Body of pancreas (tissue), 4 donors: ENCODE measurements around the gene GGT6. TPM values are rescaled to one million over a fixed set of nuclear protein-coding genes. Genes with fewer than 3 reads are reported as not detected.

Experiments
- ATAC-seq: fragments of 150-250 bp; one replicate; pipeline ENCODE4 v1.9.1; 2016
- DNase-seq, 4 donors: peaks; one replicate each; pipeline ENCODE4 v3.0.0-alpha.2; 2019
- H3K27ac ChIP-seq, 4 donors: fragments of 200-600 bp; sonication (generic); 1 replicate in 3 of 4; 2 replicates in 1 of 4; pipeline versions ENCODE4 v1.5.1 to v1.6.1; 2016 to 2019; ENCODE audit warnings: mild to moderate bottlenecking in 1 of 4, mixed read lengths in 1 of 4, moderate library complexity in 1 of 4
- H3K27me3 ChIP-seq, 2 donors: fragments of 200-600 bp; sonication (generic); one replicate each; pipeline ENCODE4 v1.6.0; 2016; ENCODE audit warnings: mild to moderate bottlenecking in 1 of 2
- H3K36me3 ChIP-seq, 2 donors: fragments of 200-600 bp; sonication (generic); replicated peaks in 1 of 2; 2 replicates each; pipeline ENCODE4 v1.5.1; 2016; ENCODE audit warnings: low read depth in 2 of 2; ENCODE audit not compliant: insufficient read depth in 1 of 2
- H3K4me1 ChIP-seq: fragments of 200-600 bp; sonication (generic); one replicate; pipeline ENCODE4 v1.6.0; 2016
- H3K4me3 ChIP-seq, 2 donors: fragments of 200-600 bp; sonication (generic); 1 replicate in 1 of 2; 2 replicates in 1 of 2; pipeline ENCODE4 v1.5.1; 2016 to 2019
- H3K9me3 ChIP-seq, 3 donors: fragments of 200-600 bp; sonication (generic); 1 replicate in 2 of 3; 2 replicates in 1 of 3; pipeline ENCODE4 v1.5.1; 2016
- POLR2A ChIP-seq, 3 donors: fragments of 450-650 bp; IDR thresholded peaks; one replicate each; pipeline ENCODE4 v1.6.1; 2016; ENCODE audit warnings: antibody characterized with exemption in 3 of 3, mild to moderate bottlenecking in 2 of 3
- WGBS, 2 donors: methylation state at CpG; one replicate each; pipeline ENCODE4 v1.1.5; 2017; 5-methylcytosine and 5-hydroxymethylcytosine counted together
- intact Hi-C: fragments of 100-400 bp; cut with DNase I; formaldehyde crosslinking; loops from one replicate; pipeline ENCODE4 v1.15.1; 2023
- total RNA-seq, 2 donors: library from RNA; depleted of rRNA; stranded (reverse); fragments of >200 nt; gene quantifications; one replicate each; pipeline ENCODE4 v1.1.0, GENCODE V29; 2016
- TF ChIP-seq, protein P1 (sequence below), 7 experiments: fragments of 450-650 bp in 4 of 7; fragments of 200-600 bp in 3 of 7; sonication (generic) in 3 of 7; IDR thresholded peaks; one replicate each; pipeline ENCODE4 v1.5.1; 2016 to 2019; ENCODE audit warnings: antibody characterized with exemption in 7 of 7

Gene GGT6
- total RNA-seq, 2 donors from 2014 or later: 29.3 to 85.7 TPM

DNA sequence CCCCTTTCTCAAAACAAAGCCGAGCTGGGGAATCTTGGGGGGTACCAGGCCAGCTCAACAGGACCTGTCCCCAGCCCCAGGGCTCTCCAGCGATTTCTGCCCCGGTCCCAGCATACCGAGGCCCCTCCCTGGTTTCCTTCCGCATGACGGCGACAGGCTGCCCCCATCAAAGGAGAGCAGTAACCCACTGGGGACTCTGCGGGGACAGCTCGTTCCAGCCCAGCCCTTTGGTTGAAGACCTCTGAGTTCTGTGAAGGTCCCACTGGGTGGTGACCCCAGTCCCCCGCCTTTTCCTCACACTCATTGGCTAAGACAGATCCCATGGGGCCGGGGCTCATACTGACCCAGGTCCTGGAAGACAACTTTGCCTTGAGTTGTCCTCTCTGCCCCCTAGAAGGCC, 28.0 kb upstream of the GGT6 start:
- DNase-seq: no peak
- no peak overlapping the region for H3K4me3 ChIP-seq

DNA sequence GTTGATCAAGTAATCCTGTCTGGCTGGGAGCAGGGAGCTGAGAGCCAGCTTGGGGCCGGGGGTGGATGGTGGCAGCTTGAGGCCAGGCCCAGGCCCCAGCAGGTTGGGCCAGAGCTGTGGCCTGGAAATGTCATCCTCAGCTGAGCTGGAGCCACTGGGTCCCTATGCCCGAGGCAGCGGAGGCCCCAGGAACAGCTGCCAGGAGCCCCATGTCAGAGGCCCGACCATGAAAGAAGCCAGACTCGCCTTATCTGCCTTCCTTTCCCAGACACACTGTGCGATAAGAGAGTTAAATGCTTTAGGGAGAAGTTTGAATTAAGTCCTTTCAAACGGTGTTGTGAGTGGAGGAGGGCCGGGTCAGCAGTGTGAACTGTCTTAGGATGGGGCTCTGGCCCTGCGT, 27.4 kb upstream of the GGT6 start:
- DNase-seq: no peak
- Histone ChIP-seq H3K9me3 (no peaks in the 10 kb centered on the region), H3K27me3 (peaks cover 0 to 21% of the 10 kb centered on the region in 2 donors), H3K27ac (no peak overlapping the region), H3K36me3 (no peaks in the 10 kb centered on the region), H3K4me3 (no peak overlapping the region), H3K4me1 (peaks cover 16% of the 10 kb centered on the region)
- no peak for TF ChIP-seq POLR2A (IDR thresholded peaks at IDR 0.05)
- TF ChIP-seq, protein P1, sequence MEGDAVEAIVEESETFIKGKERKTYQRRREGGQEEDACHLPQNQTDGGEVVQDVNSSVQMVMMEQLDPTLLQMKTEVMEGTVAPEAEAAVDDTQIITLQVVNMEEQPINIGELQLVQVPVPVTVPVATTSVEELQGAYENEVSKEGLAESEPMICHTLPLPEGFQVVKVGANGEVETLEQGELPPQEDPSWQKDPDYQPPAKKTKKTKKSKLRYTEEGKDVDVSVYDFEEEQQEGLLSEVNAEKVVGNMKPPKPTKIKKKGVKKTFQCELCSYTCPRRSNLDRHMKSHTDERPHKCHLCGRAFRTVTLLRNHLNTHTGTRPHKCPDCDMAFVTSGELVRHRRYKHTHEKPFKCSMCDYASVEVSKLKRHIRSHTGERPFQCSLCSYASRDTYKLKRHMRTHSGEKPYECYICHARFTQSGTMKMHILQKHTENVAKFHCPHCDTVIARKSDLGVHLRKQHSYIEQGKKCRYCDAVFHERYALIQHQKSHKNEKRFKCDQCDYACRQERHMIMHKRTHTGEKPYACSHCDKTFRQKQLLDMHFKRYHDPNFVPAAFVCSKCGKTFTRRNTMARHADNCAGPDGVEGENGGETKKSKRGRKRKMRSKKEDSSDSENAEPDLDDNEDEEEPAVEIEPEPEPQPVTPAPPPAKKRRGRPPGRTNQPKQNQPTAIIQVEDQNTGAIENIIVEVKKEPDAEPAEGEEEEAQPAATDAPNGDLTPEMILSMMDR (IDR thresholded peaks at IDR 0.05): no peak
- ATAC-seq: no peak
- intact Hi-C loops: no loop called here
- WGBS, 2 donors: 52 to 69% methylated on average over 9 of the region's 9 CpGs

More for the DNA sequence above, 28.0 kb upstream of the GGT6 start:
- Histone ChIP-seq H3K27ac (no peak overlapping the region), H3K27me3 (peaks cover 0 to 16% of the 10 kb centered on the region in 2 donors), H3K4me1 (peaks cover 16% of the 10 kb centered on the region), H3K9me3 (no peaks in the 10 kb centered on the region), H3K36me3 (no peaks in the 10 kb centered on the region)
- intact Hi-C loops: no loop called here
- TF ChIP-seq, protein P1 (IDR thresholded peaks at IDR 0.05): no peak
- TF ChIP-seq POLR2A (IDR thresholded peaks at IDR 0.05): no peak
- 80 to 81% methylated on average over 11 of the region's 11 CpGs for WGBS, 2 donors
- ATAC-seq: no peak

DNA sequence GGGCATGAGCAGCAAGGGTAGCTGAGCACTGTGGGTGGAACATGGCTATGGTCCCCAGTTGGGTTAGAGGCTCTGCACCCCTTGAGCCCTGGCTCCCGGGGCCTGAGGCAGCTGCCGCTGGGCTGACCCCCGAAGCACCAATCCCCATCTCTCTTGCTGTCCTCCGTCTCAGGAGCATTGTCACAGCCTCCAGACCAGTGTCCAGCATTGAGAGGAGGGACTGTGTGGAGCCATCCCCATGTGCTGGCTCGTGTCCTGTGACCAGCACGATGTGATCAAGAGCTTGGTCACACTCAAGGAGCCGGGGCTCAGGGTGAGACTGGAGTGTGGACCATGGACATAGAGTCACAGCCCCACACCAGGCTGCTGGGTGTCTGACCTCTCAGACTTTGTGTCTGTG, 26.8 kb upstream of the GGT6 start:
- peaks cover 16% of the 10 kb centered on the region for H3K4me1 ChIP-seq
- H3K27ac ChIP-seq: no peak overlapping the region
- no peak for TF ChIP-seq POLR2A (IDR thresholded peaks at IDR 0.05)
- TF ChIP-seq, protein P1 (IDR thresholded peaks at IDR 0.05): no peak
- intact Hi-C loops: no loop called here
- H3K9me3 ChIP-seq: no peaks in the 10 kb centered on the region
- H3K27me3 ChIP-seq: peaks cover 0 to 24% of the 10 kb centered on the region in 2 donors
- no peak for DNase-seq
- WGBS, 2 donors: 89 to 100% methylated on average over 1 to 7 of the region's 7 CpGs
- H3K36me3 ChIP-seq: no peaks in the 10 kb centered on the region
- no peak overlapping the region for H3K4me3 ChIP-seq
- ATAC-seq: no peak

DNA sequence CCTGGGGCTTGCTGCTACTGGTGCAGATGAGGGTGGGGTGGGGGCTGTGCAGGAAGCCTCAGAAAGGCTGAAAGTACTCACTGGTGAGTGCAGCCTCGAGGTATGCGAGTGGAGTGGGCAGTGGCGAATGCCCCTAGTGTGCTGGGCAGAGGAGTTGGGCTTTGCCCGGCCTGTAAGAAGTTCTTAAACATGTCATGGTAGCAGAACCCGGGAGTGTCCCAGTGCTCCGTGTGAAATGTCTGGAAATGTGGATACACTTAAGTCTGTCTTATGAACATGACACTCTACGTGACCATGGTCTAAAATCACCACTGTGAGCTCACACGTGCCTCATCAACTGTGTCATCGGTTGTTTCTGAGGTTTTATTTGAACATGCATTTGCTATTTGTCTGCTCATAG, 25.7 kb upstream of the GGT6 start:
- 72 to 79% methylated on average over 9 of the region's 9 CpGs for WGBS, 2 donors
- DNase-seq (no peak), ATAC-seq (no peak)
- TF ChIP-seq POLR2A (IDR thresholded peaks at IDR 0.05): no peak
- TF ChIP-seq, protein P1 (IDR thresholded peaks at IDR 0.05): no peak
- Histone ChIP-seq H3K36me3 (no peaks in the 10 kb centered on the region), H3K27ac (no peak overlapping the region), H3K4me3 (no peak overlapping the region), H3K27me3 (peaks cover 0 to 24% of the 10 kb centered on the region in 2 donors), H3K4me1 (peaks cover 16% of the 10 kb centered on the region), H3K9me3 (no peaks in the 10 kb centered on the region)
- intact Hi-C loops: no loop called here

DNA sequence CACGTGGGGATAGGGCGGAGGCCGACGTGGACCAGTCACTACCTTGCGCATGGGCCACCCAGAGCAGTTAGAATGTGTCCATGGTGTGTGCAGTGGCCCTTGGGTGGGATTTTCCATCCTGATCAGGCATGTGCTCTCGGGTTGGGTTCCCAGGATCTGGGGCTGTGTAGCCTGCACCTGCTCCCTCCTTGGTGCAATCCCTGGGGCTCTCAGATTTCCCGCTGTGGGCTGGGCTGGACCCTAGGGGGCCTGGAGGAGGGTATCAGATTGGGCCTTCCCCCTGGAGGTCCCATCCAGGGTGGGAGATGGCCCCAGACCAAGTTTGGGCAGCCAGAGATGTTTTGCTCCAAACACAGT, 25.2 kb upstream of the GGT6 start:
- no peak overlapping the region for H3K4me3 ChIP-seq
- no peaks in the 10 kb centered on the region for H3K9me3 ChIP-seq
- peaks cover 0 to 24% of the 10 kb centered on the region in 2 donors for H3K27me3 ChIP-seq
- ATAC-seq (no peak), DNase-seq (no peak)
- no peaks in the 10 kb centered on the region for H3K36me3 ChIP-seq
- peaks cover 16% of the 10 kb centered on the region for H3K4me1 ChIP-seq
- no peak overlapping the region for H3K27ac ChIP-seq
- no peak for TF ChIP-seq POLR2A (IDR thresholded peaks at IDR 0.05)
- TF ChIP-seq, protein P1 (IDR thresholded peaks at IDR 0.05): no peak
- 40 to 78% methylated on average over 1 to 7 of the region's 7 CpGs for WGBS, 2 donors
- intact Hi-C loops: no loop called here
